ENCODE measurements around the gene RPL38. TPM values are rescaled to one million over a fixed set of nuclear protein-coding genes. Genes with fewer than 3 reads are reported as not detected.
A peak's percentile ranks its signal among the peaks of the same experiment; 100 is the strongest.

Gene RPL38
- total RNA-seq, 8 experiments from 2014 or later, result 1,787 to 3,038 (median 2,213) TPM

DNA sequence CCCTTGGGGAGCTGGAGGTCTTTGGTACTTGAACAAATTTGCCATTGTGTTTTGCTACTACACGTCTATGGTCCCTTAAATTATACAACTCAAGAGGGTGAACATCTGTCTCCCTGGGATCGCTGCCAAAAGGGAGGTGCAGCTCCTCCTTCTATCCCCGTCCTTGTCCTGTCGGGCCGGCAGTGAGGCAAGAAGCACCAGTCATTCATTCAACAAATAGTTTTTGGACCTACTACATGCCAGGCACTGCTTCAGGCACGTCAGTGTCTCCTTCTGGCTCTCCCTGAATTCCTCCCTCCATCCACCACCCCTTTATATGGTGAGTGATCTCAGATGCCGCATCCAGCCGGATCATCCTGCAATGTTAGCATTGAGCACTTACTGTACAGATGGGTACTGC lies 2.2 kb upstream of the RPL38 start:
- 0 to 92% (median 37%) methylated on average over 1 to 4 of the region's 8 CpGs; no CpG with 5 or more reads in 4 of the 10 experiments for WGBS, 10 experiments
- peak in 3 of 8 experiments; percentile 10 to 22 (median 19) for ATAC-seq (replicated peaks in 6 of 8)
- Histone ChIP-seq H3K4me1 (replicated peaks in 1 of 2) (peaks cover 36 to 47% of the 10 kb centered on the region in 2 donors), H3K27ac (no peak overlapping the region), H3K4me3 (no peak overlapping the region)
- in situ Hi-C loops (cut with MboI; ENCODE audit: low pct_unique_long_range_greater_than_20kb in 2 of 9, low sequenced_read_pairs in 9 of 9, unreplicated experiment in 9 of 9), result loop anchor here in 2 of 9 experiments (25.0 kb wide), 1 partner anchor 161 kb away; the partner anchor contains the start of genes BTBD17 (in 2 of the 2) and GPR142 (in 2 of the 2)

DNA sequence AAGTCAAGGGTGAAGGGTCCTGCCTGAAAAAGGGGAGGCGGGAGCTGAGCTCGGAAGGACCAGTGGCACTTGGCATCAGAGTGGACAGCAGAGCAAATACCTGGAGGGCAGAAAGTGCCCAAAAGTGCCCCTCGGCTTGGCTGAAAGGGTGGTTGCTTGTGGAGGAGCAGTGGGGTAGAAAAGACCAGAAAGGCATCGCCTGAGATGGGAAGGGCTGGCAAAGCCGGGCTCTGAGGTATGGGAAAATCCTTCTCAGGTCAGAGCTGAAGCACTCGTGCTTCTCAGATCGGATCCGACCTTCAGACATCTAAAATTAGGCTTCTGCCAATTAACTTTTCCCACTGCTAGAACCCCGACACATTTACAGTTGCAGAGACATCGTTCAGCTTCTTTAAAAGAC lies 1.5 kb upstream of the RPL38 start:
- Histone ChIP-seq H3K4me3 (no peak overlapping the region), H3K4me1 (replicated peaks in 1 of 2) (peaks cover 30 to 40% of the 10 kb centered on the region in 2 donors), H3K27ac (no peak overlapping the region)
- ATAC-seq (replicated peaks in 6 of 8), result no peak
- WGBS, 10 experiments, result 33 to 100% (median 62%) methylated on average over 2 to 7 of the region's 10 CpGs; no CpG with 5 or more reads in 2 of the 10 experiments
- in situ Hi-C loops (cut with MboI; ENCODE audit: low pct_unique_long_range_greater_than_20kb in 2 of 9, low sequenced_read_pairs in 9 of 9, unreplicated experiment in 9 of 9), result loop anchor here in 2 of 9 experiments (25.0 kb wide), 1 partner anchor 160 kb away; the partner anchor contains the start of genes BTBD17 (in 2 of the 2) and GPR142 (in 2 of the 2)

DNA sequence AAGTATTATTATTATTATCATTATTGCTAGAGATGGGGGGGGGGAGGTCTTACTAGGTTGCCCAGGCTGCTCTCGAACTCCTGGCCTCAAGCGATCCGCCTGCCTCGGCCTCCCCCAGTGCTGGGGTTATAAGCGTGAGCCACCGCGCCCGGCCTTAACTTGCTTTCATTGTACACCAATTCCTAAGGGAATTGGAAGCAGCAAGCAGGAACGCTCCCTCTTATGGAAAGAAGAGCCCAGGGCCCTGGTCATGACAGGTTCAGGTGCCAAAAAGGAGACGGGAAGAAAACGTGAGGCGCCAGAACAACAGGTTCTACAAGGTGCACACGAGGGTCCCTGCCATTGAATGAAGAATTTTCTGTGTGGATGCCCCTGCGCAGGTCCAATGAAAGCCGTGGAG lies 540 bp upstream of the RPL38 start:
- H3K27ac ChIP-seq, result no peak overlapping the region
- peaks cover 22 to 31% of the 10 kb centered on the region in 2 donors for H3K4me1 ChIP-seq (replicated peaks in 1 of 2)
- in situ Hi-C loops (cut with MboI; ENCODE audit: low pct_unique_long_range_greater_than_20kb in 2 of 9, low sequenced_read_pairs in 9 of 9, unreplicated experiment in 9 of 9), result loop anchor here in 2 of 9 experiments (25.0 kb wide), 1 partner anchor 159 kb away; the partner anchor contains the start of genes BTBD17 (in 2 of the 2) and GPR142 (in 2 of the 2)
- 60 to 85% (median 71%) methylated on average over 4 to 12 of the region's 15 CpGs; no CpG with 5 or more reads in 6 of the 10 experiments for WGBS, 10 experiments
- peak in 1 of 8 experiments; percentile 0 for ATAC-seq (replicated peaks in 6 of 8)
- H3K4me3 ChIP-seq, result peak overlapping the region in 1 of 5 donors; percentile 82

DNA sequence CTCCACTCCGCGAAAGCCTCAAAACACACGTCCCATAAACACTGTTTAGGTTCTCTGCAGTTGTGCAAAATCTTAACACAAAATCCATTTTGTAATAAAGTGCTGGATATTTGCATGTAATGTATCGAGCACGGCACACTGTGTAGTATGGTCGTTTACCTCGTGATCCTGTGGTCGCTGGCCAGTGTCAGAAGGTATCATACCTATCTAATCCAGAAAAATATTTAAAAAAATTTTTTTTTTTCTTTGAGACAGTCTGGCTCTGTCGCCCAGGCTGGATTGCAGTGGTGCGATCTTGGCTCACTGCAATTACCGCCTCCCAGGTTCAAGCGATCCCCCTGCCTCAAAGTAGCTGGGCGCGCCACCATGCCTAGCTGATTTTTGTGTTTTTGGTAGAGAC lies 996 bp downstream of the RPL38 start:
- 0 to 72% (median 20%) methylated on average over 1 to 10 of the region's 14 CpGs; no CpG with 5 or more reads in 2 of the 10 experiments for WGBS, 10 experiments
- peaks cover 18 to 29% of the 10 kb centered on the region in 2 donors for H3K4me1 ChIP-seq (replicated peaks in 1 of 2)
- peak overlapping the region in 1 of 2 donors; percentile 83 for H3K27ac ChIP-seq
- H3K4me3 ChIP-seq, result peak overlapping the region; percentile 68 to 95 (median 79)
- no peak for ATAC-seq (replicated peaks in 6 of 8)
- in situ Hi-C loops (cut with MboI; ENCODE audit: low pct_unique_long_range_greater_than_20kb in 2 of 9, low sequenced_read_pairs in 9 of 9, unreplicated experiment in 9 of 9), result loop anchor here in 2 of 9 experiments (25.0 kb wide), 1 partner anchor 158 kb away; the partner anchor contains the start of genes BTBD17 (in 2 of the 2) and GPR142 (in 2 of the 2)

DNA sequence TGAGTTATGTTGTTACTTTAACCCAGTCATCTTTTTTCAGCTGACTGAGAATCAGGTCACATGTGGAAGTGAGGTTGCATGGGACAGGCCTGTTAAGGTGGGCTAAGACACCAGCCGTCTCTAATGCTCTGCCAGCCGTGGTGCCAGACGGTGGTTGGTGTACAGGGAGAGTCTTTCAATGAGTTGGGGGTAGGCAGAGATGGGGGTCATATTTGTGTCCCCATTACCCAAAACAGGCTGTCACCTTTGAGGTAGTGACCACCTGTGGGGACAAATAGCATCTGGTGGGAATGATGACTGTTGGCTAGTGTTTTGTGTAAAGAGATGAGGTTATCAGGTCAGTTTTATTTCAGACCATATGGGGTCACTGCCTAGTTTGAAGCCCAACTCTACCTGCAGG lies 1.8 kb downstream of the RPL38 start:
- WGBS, 10 experiments, result 90% methylated on average over 2 of the region's 3 CpGs; no CpG with 5 or more reads in 9 of the 10 experiments
- Histone ChIP-seq H3K4me1 (replicated peaks in 1 of 2) (peaks cover 18 to 32% of the 10 kb centered on the region in 2 donors), H3K27ac (no peak overlapping the region), H3K4me3 (peak overlapping the region in 2 of 5 donors; percentile 68 to 82)
- in situ Hi-C loops (cut with MboI; ENCODE audit: low pct_unique_long_range_greater_than_20kb in 2 of 9, low sequenced_read_pairs in 9 of 9, unreplicated experiment in 9 of 9), result loop anchor here in 2 of 9 experiments (25.0 kb wide), 1 partner anchor 157 kb away; the partner anchor contains the start of genes BTBD17 (in 2 of the 2) and GPR142 (in 2 of the 2)
- no peak for ATAC-seq (replicated peaks in 6 of 8)

DNA sequence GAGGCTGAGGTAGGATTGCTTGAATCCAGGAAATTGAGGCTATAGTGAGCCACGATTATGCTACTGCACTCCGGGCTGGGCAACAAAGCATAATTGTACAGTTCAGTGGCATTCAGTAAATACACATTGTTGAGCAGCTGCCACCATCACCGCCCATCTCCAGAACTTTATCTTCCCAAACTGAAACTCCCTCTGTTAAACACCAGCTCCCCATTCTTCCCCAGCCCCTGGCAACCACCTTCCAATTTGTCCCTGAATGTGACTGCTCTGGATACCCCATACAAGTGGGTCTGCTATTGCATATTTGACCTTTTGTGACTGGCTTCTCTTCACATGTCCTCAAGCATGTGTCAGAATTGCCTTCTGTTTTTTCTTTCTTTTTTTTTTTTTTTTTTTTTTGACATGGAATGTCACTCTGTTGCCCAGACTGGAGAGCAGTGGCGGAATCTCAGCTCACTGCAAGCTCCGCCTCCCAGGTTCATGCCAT lies 2.9 kb downstream of the RPL38 start:
- in situ Hi-C loops (cut with MboI; ENCODE audit: low pct_unique_long_range_greater_than_20kb in 2 of 9, low sequenced_read_pairs in 9 of 9, unreplicated experiment in 9 of 9), result loop anchor here in 2 of 9 experiments (25.0 kb wide), 1 partner anchor 156 kb away; the partner anchor contains the start of genes BTBD17 (in 2 of the 2) and GPR142 (in 2 of the 2)

DNA sequence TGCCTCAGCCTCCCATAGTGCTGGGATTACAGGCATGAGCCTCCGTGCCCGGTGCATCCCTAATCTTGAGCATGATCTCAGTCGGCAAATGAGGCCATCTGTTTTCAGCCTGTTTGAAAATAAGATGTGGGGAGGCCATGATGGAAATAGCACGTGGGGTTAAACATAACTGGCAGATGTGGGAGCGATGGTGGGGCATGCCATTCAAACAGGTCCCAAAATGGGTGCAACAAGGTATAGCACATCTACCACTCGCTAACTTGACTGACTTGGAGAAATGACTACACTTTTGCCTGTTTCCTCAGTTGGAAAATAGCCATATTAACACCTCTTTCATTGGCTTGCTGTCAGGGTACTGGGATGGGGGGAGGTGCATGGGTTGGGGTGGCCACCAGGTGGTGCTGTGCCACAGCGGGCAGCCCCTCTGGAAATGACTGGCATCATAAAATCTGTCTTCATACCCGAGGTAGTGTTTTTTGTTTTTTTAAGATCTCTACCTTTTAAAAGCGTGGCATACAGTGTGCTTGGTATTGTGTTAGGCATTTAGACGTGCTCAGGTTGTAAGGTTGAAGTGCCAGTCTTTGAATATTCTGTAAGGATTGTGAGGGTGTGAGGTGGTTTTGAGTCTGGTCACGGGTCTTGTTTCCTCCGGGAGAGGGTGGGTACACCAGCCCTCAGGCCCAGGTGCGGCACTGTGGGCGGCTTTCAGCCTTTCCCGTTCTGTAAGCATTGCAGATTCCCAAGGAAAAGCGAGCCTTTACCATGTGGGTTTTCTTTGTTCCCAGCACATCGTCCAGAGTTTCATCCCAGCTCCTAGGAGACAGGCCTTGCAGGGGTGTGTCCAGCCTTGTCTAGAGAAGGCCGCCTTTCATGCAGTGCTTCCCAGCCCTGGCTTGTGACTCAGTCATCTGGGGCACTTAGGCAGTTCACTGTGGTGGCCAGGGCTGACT lies 7.0 kb downstream of the RPL38 start:
- H3K27ac ChIP-seq, result peak overlapping the region; percentile 57 to 87
- no peak overlapping the region for H3K4me3 ChIP-seq
- H3K4me1 ChIP-seq (replicated peaks in 1 of 2), result peaks cover 40 to 51% of the 10 kb centered on the region in 2 donors
- WGBS, 10 experiments, result 5 to 39% (median 17%) methylated on average over 2 to 9 of the region's 18 CpGs; no CpG with 5 or more reads in 2 of the 10 experiments
- in situ Hi-C loops (cut with MboI; ENCODE audit: low pct_unique_long_range_greater_than_20kb in 2 of 9, low sequenced_read_pairs in 9 of 9, unreplicated experiment in 9 of 9), result loop anchor here in 2 of 9 experiments (25.0 kb wide), 1 partner anchor 152 kb away; the partner anchor contains the start of genes BTBD17 (in 2 of the 2) and GPR142 (in 2 of the 2)
- peak; percentile 10 to 76 (median 63) for ATAC-seq (replicated peaks in 6 of 8)

More for the DNA sequence above, 2.9 kb downstream of the RPL38 start:
- peaks cover 29 to 37% of the 10 kb centered on the region in 2 donors for H3K4me1 ChIP-seq (replicated peaks in 1 of 2)
- no peak overlapping the region for H3K27ac ChIP-seq
- WGBS, 10 experiments, result 41 to 100% (median 86%) methylated on average over 1 to 5 of the region's 5 CpGs; no CpG with 5 or more reads in 1 of the 10 experiments
- no peak overlapping the region for H3K4me3 ChIP-seq
- ATAC-seq (replicated peaks in 6 of 8), result no peak

DNA sequence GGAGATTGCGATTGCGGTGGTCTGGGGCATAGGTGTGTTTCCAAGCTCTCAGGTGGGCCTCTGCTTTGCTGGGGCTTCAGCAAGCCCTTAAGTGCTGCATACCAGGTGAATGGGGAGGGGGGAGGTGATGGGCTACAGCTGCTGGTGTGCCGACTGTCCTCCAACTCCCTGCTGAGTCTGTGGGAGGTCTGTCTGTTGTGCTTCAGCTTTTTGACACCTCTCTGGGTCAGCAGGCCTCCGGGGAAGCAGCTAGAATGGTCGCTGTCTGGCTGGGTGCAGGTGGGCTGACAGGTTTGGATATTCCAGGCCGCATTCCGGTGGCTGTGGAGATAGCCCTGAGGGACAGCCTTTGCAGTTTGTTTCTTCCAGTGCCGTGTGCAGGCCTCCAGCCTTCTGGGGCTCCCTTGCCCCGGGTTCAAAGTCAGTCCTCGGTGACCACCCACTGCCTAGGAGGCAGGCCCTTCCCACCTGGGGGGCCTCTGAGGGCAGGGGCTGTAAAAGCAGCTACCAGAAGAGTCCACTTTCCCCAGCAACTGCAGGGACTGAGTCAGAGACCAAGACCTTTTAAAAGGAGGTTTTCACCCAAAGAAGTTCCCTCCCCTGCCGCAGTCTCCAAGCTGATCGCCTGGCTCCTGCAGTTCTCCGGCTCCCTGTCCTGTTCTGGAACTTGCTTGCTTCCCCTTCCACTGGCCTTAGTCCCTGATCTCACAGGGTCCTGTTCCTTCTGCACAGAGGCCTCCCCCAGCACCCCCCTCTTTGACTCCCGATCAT lies 7.8 kb downstream of the RPL38 start:
- in situ Hi-C loops (cut with MboI; ENCODE audit: low pct_unique_long_range_greater_than_20kb in 2 of 9, low sequenced_read_pairs in 9 of 9, unreplicated experiment in 9 of 9), result loop anchor here in 2 of 9 experiments (25.0 kb wide), 1 partner anchor 151 kb away; the partner anchor contains the start of genes BTBD17 (in 2 of the 2) and GPR142 (in 2 of the 2)
- peak in 3 of 8 experiments; percentile 0 to 1 (median 1) for ATAC-seq (replicated peaks in 6 of 8)
- peaks cover 40 to 45% of the 10 kb centered on the region in 2 donors for H3K4me1 ChIP-seq (replicated peaks in 1 of 2)
- no peak overlapping the region for H3K4me3 ChIP-seq
- 28 to 100% (median 60%) methylated on average over 1 to 5 of the region's 14 CpGs; no CpG with 5 or more reads in 5 of the 10 experiments for WGBS, 10 experiments
- H3K27ac ChIP-seq, result peak overlapping the region; percentile 57 to 87

DNA sequence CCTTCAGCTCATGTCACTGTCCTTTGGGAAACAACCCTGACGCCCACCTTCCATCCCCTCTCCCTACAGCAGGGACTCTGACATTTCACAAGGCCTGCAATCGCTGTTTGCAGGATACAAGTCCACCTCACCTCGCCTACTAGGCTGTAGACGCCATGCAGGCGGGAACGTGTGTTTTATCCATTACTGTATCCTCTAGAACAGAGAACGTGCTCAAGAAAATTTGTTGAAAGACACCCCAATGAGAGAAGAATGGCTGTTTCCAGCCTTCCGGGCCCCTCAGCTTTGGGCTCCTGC lies 8.4 kb downstream of the RPL38 start:
- Histone ChIP-seq H3K27ac (peak overlapping the region; percentile 57 to 87), H3K4me1 (replicated peaks in 1 of 2) (peaks cover 40 to 45% of the 10 kb centered on the region in 2 donors), H3K4me3 (no peak overlapping the region)
- ATAC-seq (replicated peaks in 6 of 8), result peak in 1 of 8 experiments; percentile 0
- 17 to 80% (median 58%) methylated on average over 1 to 6 of the region's 8 CpGs; no CpG with 5 or more reads in 4 of the 10 experiments for WGBS, 10 experiments
- in situ Hi-C loops (cut with MboI; ENCODE audit: low pct_unique_long_range_greater_than_20kb in 2 of 9, low sequenced_read_pairs in 9 of 9, unreplicated experiment in 9 of 9), result loop anchor here in 2 of 9 experiments (25.0 kb wide), 1 partner anchor 150 kb away; the partner anchor contains the start of genes BTBD17 (in 2 of the 2) and GPR142 (in 2 of the 2)

DNA sequence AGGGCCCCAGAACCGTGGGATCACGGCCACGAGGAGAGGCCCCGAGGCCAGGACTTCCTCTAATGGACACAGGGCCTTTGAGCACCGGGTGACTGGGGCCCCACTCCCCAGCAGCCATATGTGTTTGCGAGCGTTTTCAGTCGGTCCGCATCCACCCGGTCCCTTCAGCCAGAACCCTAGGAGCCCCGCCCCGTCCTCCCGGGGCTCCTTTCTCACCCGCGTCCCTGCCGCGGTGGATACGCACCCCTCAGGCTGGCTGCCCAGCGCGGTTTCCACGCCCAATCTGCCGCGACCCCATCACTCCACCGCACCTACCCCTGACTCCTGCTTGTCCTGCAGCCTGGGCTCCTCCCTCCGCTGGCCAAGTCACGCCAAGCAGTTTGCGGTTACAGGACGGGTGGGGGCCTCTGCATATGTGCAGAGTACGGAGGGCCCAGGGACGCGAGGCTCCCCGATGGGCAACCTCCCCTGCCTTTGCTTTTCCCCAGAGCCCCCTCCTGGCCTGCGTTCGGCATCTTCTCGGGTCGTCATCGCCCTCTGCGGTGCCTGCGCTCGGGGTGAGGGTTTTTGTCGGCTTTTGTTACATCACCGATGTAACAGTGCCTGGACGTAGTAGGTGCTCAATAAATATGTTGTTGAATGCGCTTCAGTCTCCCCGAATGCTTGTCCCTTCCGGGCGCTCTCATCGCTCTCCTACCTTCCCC lies 8.9 kb downstream of the RPL38 start:
- in situ Hi-C loops (cut with MboI; ENCODE audit: low pct_unique_long_range_greater_than_20kb in 2 of 9, low sequenced_read_pairs in 9 of 9, unreplicated experiment in 9 of 9), result loop anchor here in 2 of 9 experiments (25.0 kb wide), 1 partner anchor 150 kb away; the partner anchor contains the start of genes BTBD17 (in 2 of the 2) and GPR142 (in 2 of the 2)
- Histone ChIP-seq H3K4me3 (no peak overlapping the region), H3K4me1 (replicated peaks in 1 of 2) (peaks cover 40 to 45% of the 10 kb centered on the region in 2 donors), H3K27ac (peak overlapping the region in 1 of 2 donors; percentile 87)
- WGBS, 10 experiments, result 0 to 100% (median 62%) methylated on average over 1 to 13 of the region's 48 CpGs; no CpG with 5 or more reads in 2 of the 10 experiments
- ATAC-seq (replicated peaks in 6 of 8), result peak in 3 of 8 experiments; percentile 15 to 27 (median 24)
